Esophagus muscularis mucosa (tissue), 4 donors: ENCODE data around the gene LRFN2. TPM values are rescaled to one million over a fixed set of nuclear protein-coding genes. Genes with fewer than 3 reads are reported as not detected.

Source experiments
- DNase-seq: peaks from one replicate; pipeline ENCODE4 v3.0.0-alpha.2; 2017; ENCODE audit errors: extremely low spot score
- H3K27ac ChIP-seq, 4 donors: fragments of 200-600 bp; sonication (generic); replicated peaks in 1 of 4; 1 replicate in 3 of 4; 2 replicates in 1 of 4; pipeline ENCODE4 v1.5.1; 2016 to 2019; ENCODE audit warnings: mild to moderate bottlenecking in 1 of 4
- H3K27me3 ChIP-seq, 4 donors: fragments of 200-600 bp; sonication (generic); one replicate each; pipeline versions ENCODE4 v1.5.1 to v1.6.0; 2016 to 2019
- H3K36me3 ChIP-seq, 4 donors: fragments of 200-600 bp; sonication (generic); one replicate each; pipeline ENCODE4 v1.5.1; 2016 to 2019
- H3K4me1 ChIP-seq, 4 donors: fragments of 200-600 bp; sonication (generic); one replicate each; pipeline ENCODE4 v1.5.1; 2016 to 2019
- H3K4me3 ChIP-seq, 4 donors: fragments of 200-600 bp; sonication (generic); 1 replicate in 2 of 4; 2 replicates in 2 of 4; pipeline ENCODE4 v1.5.1; 2016 to 2019; ENCODE audit warnings: mild to moderate bottlenecking in 4 of 4, moderate library complexity in 1 of 4
- H3K9me3 ChIP-seq, 4 donors: fragments of 200-600 bp; sonication (generic); 1 replicate in 3 of 4; 2 replicates in 1 of 4; pipeline ENCODE4 v1.5.1; 2016 to 2019
- CTCF ChIP-seq, 3 experiments: fragments of 200-600 bp in 2 of 3; fragments of 450-650 bp in 1 of 3; sonication (generic) in 2 of 3; IDR thresholded peaks; one replicate each; pipeline ENCODE4 v1.5.1; 2017 to 2019; ENCODE audit warnings: antibody characterized with exemption in 3 of 3, mild to moderate bottlenecking in 2 of 3, moderate library complexity in 1 of 3
- EP300 ChIP-seq: sonication (generic); formaldehyde crosslinking; IDR thresholded peaks from one replicate; pipeline ENCODE4 v1.6.1; 2017; ENCODE audit warnings: antibody characterized with exemption
- POLR2A ChIP-seq: fragments of 450-650 bp; IDR thresholded peaks from one replicate; pipeline ENCODE4 v1.6.1; 2017; ENCODE audit warnings: antibody characterized with exemption, moderate library complexity, mild to moderate bottlenecking, low read depth
- POLR2AphosphoS5 ChIP-seq, 2 donors: sonication (generic); formaldehyde crosslinking; IDR thresholded peaks; one replicate each; pipeline ENCODE4 v1.6.1; 2017; ENCODE audit warnings: antibody characterized with exemption in 2 of 2
- WGBS: methylation state at CpG from one replicate; pipeline ENCODE4 v1.1.5; 2018; 5-methylcytosine and 5-hydroxymethylcytosine counted together
- intact Hi-C: fragments of 100-400 bp; cut with DNase I; formaldehyde crosslinking; loops from one replicate; pipeline ENCODE4 v1.15.1; 2023
- total RNA-seq, 4 donors: library from RNA; depleted of rRNA; stranded (reverse); fragments of >200 nt; gene quantifications; one replicate each; pipeline versions ENCODE4 v1.1.0 to v1.2.1, GENCODE V29; 2016

The LRFN2 gene
- total RNA-seq, 4 donors from 2014 or later, result 0.11 TPM; not detected in 3

GRCh38 chr6:40558102-40558501, 29.1 kb downstream of the LRFN2 start:
- DNase-seq, result no peak
- Histone ChIP-seq H3K4me1 (no peaks in the 10 kb centered on the region), H3K27me3 (no peaks in the 10 kb centered on the region), H3K27ac (no peak overlapping the region), H3K9me3 (no peaks in the 10 kb centered on the region), H3K4me3 (no peak overlapping the region), H3K36me3 (no peaks in the 10 kb centered on the region)
- intact Hi-C loops, result no loop called here
- 70% methylated on average over 2 of the region's 3 CpGs for WGBS
- TF ChIP-seq EP300 (no peak), POLR2A (no peak), POLR2AphosphoS5 (IDR thresholded peaks at IDR 0.05) (no peak), CTCF (IDR thresholded peaks at IDR 0.05) (no peak)

GRCh38 chr6:40556881-40557280, 30.3 kb downstream of the LRFN2 start:
- no peaks in the 10 kb centered on the region for H3K27me3 ChIP-seq
- no peaks in the 10 kb centered on the region for H3K4me1 ChIP-seq
- H3K9me3 ChIP-seq, result no peaks in the 10 kb centered on the region
- H3K27ac ChIP-seq, result no peak overlapping the region
- no peaks in the 10 kb centered on the region for H3K36me3 ChIP-seq
- TF ChIP-seq CTCF (IDR thresholded peaks at IDR 0.05) (no peak), POLR2A (no peak), POLR2AphosphoS5 (IDR thresholded peaks at IDR 0.05) (no peak), EP300 (no peak)
- H3K4me3 ChIP-seq, result no peak overlapping the region
- DNase-seq, result no peak
- WGBS, result 88% methylated on average over 7 of the region's 7 CpGs
- intact Hi-C loops, result no loop called here

- no peaks in the 10 kb centered on the region for H3K4me1 ChIP-seq
- H3K4me3 ChIP-seq, result no peak overlapping the region
- no peaks in the 10 kb centered on the region for H3K27me3 ChIP-seq
- 82% methylated on average over 4 of the region's 5 CpGs for WGBS
- intact Hi-C loops, result no loop called here
- H3K27ac ChIP-seq, result no peak overlapping the region
- no peaks in the 10 kb centered on the region for H3K36me3 ChIP-seq
- no peak for TF ChIP-seq CTCF (IDR thresholded peaks at IDR 0.05)
- no peak for TF ChIP-seq POLR2A
- no peak for TF ChIP-seq POLR2AphosphoS5 (IDR thresholded peaks at IDR 0.05)
- no peak for TF ChIP-seq EP300
- no peak for DNase-seq
- H3K9me3 ChIP-seq, result no peaks in the 10 kb centered on the region
These were observed 31.1 kb downstream of the LRFN2 start for GRCh38 chr6:40556023-40556422.

GRCh38 chr6:40555092-40555491, 32.1 kb downstream of the LRFN2 start:
- intact Hi-C loops, result no loop called here
- H3K4me3 ChIP-seq, result no peak overlapping the region
- no peak overlapping the region for H3K27ac ChIP-seq
- H3K9me3 ChIP-seq, result no peaks in the 10 kb centered on the region
- H3K27me3 ChIP-seq, result no peaks in the 10 kb centered on the region
- 83% methylated on average over 1 of the region's 8 CpGs for WGBS
- H3K4me1 ChIP-seq, result no peaks in the 10 kb centered on the region
- no peaks in the 10 kb centered on the region for H3K36me3 ChIP-seq
- no peak for TF ChIP-seq POLR2A
- no peak for DNase-seq

GRCh38 chr6:40552941-40553340, 34.2 kb downstream of the LRFN2 start:
- TF ChIP-seq EP300, result no peak
- TF ChIP-seq POLR2AphosphoS5 (IDR thresholded peaks at IDR 0.05), result no peak
- no peak for TF ChIP-seq CTCF (IDR thresholded peaks at IDR 0.05)
- H3K4me1 ChIP-seq, result no peaks in the 10 kb centered on the region
- H3K36me3 ChIP-seq, result no peaks in the 10 kb centered on the region
- no peak overlapping the region for H3K27ac ChIP-seq
- intact Hi-C loops, result no loop called here
- H3K27me3 ChIP-seq, result no peaks in the 10 kb centered on the region
- no peak for DNase-seq
- WGBS, result 93% methylated on average over 4 of the region's 4 CpGs
- H3K4me3 ChIP-seq, result no peak overlapping the region
- H3K9me3 ChIP-seq, result no peaks in the 10 kb centered on the region
